Measurements from ENCODE around the gene CCNJL.

- TF ChIP-seq FOXM1 (IDR thresholded peaks at IDR 0.05; ENCODE audit: borderline replicate concordance) (no peak), LEF1 (IDR thresholded peaks at IDR 0.05; ENCODE audit: borderline replicate concordance) (no peak), FOXK2 (IDR thresholded peaks at IDR 0.05) (no peak), L3MBTL2 (conservative IDR thresholded peaks at IDR 0.05) (no peak), SP1 (IDR thresholded peaks at IDR 0.05) (no peak), ZNF384 (IDR thresholded peaks at IDR 0.05) (no peak)
These were observed 31.1 kb downstream of the CCNJL start for GRCh38 chr5:160281275-160281674.

All from HEK293T (cell line).